HG03066 (cell line): ENCODE results near the gene BRCA1.
"Not testable (repeated sequence)": the region's sequence is repeated elsewhere in the genome, so short reads cannot be mapped to it uniquely, and the experiment has no call there.

Experiments used
- ATAC-seq: cut with Tn5 transposase; IDR thresholded peaks from one replicate; pipeline ENCODE4 v1.9.1; 2021; ENCODE audit warnings: low read depth; ENCODE audit not compliant: unreplicated experiment

The BRCA1 gene

GRCh38 chr17:43134774-43135453, 9.8 kb upstream of the BRCA1 start:
- ATAC-seq, result no peak

- not testable (repeated sequence) for ATAC-seq
These were observed 8.3 kb upstream of the BRCA1 start for GRCh38 chr17:43133439-43133838.

DNA sequence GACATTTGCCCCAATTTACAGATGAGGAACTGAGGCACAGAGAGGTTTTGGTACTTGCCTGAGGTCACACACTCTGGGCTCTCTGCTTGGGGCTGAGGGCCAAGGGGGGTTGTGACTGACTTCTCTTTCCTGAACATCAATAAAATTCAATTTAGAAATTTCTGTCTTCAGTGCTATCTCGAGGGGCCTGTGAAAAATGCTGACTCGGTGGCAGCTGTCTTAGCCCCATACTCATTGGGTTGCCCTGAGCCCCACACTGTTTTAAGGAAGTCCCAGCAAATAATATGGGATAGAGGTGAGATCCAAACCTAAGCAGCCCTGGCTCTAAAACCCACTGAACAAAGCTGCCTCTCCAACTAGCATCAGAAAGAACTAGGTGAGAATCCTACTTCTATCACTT, 7.0 kb upstream of the BRCA1 start:
- ATAC-seq, result no peak

- no peak for ATAC-seq
These were observed 4.5 kb upstream of the BRCA1 start for GRCh38 chr17:43129671-43130010.

- ATAC-seq, result not testable (repeated sequence)
These were observed 2.2 kb upstream of the BRCA1 start for GRCh38 chr17:43127333-43127876.

DNA sequence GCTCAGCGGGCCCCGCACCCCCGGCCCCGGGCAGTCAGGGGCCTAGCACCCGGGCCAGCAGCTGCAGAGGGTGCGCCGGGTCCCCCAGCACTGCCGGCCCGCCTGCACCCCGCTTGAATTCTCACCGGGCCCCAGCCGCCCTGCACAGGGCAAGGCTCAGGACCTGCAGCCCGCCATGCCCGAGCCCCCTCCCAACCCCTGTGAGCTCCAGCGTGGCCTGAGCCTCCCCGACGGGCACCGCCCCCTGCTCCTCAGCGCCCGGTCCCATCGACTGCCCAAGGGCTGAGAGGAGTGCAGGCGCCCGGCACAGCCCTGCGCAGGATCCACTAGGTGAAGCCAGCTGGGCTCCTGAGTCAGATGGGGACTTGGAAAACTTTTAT, 1.7 kb upstream of the BRCA1 start:
- ATAC-seq, result no peak

DNA sequence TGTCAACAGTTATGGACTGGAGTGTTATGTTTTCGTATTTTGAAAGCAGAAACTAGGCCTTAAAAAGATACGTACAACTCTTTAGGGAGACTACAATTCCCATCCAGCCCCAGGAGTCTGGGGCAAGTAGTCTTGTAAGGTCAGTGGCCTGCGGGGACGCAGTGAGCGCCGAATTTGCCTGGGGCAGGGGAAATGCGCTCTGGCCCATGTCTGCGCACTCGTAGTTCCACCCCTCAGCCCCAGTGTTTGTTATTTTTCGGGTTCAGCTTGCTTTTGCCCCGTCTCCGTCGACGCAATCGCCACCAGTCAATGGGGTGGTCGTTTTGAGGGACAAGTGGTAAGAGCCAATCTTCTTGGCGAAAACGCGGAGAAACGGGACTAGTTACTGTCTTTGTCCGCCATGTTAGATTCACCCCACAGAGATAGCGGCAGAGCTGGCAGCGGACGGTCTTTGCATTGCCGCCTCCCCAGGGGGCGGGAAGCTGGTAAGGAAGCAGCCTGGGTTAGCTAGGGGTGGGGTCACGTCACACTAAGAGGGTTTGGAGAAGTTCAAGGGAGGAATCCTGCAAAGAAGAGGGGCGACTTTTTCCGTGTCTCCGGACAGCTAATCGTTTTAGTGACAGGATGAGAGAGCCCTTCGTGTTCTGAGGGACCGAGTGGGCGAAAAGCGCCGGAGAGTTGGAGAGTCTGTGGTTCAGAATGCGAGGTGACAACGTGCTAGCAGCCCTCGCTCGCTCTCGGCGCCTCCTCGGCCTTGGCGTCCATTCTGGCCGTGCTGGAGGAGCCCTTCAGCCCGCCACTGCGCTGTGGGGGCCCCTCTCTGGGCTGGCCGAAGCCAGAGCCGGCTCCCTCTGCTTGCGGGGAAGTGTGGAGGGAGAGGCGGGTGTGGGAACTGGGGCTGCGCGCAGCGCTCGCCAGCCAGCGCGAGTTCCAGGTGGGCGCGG, 1.1 kb upstream of the BRCA1 start:
- ATAC-seq, result no peak

DNA sequence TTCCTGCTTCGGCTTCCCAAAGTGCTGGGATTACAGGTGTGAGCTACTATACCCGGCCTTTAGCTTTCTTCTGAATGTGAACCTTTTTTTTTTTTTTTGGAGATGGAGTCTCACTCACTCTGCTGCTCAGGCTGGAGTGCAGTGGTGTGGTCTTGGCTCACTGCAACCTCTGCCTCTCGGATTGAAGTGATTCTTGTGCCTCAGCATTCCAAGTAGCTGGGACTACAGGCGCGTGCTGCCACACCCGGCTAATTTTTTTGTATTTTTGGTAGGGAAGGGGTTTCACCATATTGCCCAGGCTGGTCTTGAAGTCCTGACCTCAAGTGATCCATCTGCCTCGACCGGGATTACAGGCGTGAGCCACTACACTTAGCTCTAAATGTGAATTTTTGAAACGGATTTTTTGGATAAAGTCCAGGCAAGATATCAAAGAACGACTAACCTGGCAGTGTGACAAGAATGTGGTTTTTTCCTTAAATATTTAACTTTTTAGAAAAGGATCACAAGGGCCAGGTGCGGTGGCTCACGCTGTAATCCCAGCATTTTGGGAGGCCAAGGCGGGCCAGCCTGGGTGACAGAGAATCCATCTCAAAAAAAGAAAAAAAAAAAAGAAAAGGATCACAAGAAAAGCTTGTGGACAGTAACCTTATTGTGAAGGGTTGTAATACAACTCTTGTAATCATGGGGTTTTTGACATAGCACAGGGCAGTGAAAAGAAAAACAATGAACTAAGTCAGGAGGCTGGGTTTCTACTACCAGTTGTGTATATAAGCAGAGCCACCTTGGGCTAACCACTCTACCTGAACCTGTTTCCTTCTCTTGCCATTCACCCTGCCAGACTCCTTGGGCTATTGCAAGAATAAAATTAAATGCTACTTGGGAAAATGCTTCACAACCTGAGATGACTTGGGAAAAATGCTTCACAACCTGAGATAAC, 6.2 kb downstream of the BRCA1 start:
- ATAC-seq, result no peak

- ATAC-seq, result no peak
These were observed 11.0 kb downstream of the BRCA1 start for GRCh38 chr17:43114151-43114552.

- no peak for ATAC-seq
These were observed 18.6 kb downstream of the BRCA1 start for GRCh38 chr17:43106552-43106951.

DNA sequence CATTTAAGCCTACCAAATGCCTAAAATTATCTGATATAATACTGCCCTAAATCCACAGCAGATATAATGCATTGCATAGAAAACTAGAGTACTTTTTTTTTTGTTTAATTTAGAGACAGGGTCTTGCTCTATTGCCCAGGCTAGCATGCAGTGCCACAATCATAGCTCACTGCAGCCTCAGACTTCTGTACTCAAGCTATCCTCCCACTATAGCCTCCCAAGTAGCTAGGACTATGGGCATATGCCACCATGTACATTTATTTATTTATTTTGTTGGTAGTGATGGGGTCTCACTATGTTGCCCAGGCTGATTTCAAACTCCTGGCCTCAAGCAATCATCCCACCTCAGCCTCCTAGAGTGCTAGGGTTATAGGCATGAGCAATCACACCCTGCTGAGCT, 20.0 kb downstream of the BRCA1 start:
- ATAC-seq, result no peak

- no peak for ATAC-seq
These were observed 20.5 kb downstream of the BRCA1 start for GRCh38 chr17:43104665-43105064.

- ATAC-seq, result not testable (repeated sequence)
These were observed 29.8 kb downstream of the BRCA1 start for GRCh38 chr17:43095364-43095763.

DNA sequence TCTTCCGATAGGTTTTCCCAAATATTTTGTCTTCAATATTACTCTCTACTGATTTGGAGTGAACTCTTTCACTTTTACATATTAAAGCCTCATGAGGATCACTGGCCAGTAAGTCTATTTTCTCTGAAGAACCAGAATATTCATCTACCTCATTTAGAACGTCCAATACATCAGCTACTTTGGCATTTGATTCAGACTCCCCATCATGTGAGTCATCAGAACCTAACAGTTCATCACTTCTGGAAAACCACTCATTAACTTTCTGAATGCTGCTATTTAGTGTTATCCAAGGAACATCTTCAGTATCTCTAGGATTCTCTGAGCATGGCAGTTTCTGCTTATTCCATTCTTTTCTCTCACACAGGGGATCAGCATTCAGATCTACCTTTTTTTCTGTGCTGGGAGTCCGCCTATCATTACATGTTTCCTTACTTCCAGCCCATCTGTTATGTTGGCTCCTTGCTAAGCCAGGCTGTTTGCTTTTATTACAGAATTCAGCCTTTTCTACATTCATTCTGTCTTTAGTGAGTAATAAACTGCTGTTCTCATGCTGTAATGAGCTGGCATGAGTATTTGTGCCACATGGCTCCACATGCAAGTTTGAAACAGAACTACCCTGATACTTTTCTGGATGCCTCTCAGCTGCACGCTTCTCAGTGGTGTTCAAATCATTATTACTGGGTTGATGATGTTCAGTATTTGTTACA, 30.9 kb downstream of the BRCA1 start:
- ATAC-seq, result no peak

GRCh38 chr17:43092901-43093300, 32.3 kb downstream of the BRCA1 start:
- no peak for ATAC-seq

DNA sequence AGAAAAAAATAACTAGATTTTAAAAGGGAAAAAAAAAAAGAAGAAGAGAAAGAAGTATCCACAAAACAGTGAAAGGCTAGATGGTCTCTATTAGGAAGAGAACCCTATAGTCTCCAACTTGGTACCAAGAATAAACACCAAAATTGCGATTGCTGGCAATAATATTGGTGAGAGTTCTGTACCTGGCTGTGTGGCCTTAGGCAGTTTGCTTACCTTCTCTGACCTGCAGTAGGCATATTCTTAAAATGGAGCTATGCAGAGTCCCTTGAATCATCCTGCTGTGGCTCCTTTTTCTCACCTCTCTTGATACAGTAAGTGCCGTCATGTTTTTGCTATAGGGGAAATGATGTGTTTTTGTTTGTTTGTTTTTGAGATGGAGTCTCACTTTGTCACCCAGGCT, 35.1 kb downstream of the BRCA1 start:
- no peak for ATAC-seq

DNA sequence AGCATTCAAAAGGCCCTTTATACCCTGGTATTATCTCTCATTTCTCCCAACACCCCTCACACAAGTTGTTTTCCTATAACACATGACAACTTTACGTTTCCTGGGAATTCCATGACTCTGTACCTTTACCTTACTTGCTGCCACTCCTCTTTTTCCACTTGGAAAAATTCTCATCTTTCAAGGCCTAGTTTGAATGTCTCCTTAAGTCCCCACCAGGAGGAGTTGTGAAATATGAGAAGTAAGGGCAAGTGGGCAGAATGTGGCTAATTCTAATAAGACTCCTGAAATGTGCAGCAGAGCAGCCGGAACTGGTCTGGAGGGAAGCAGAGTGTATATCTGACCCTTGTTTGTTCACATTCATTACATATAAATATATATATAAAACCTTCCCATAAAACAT, 39.7 kb downstream of the BRCA1 start:
- ATAC-seq, result no peak

- no peak for ATAC-seq
These were observed 45.4 kb downstream of the BRCA1 start for GRCh38 chr17:43079641-43080302.

DNA sequence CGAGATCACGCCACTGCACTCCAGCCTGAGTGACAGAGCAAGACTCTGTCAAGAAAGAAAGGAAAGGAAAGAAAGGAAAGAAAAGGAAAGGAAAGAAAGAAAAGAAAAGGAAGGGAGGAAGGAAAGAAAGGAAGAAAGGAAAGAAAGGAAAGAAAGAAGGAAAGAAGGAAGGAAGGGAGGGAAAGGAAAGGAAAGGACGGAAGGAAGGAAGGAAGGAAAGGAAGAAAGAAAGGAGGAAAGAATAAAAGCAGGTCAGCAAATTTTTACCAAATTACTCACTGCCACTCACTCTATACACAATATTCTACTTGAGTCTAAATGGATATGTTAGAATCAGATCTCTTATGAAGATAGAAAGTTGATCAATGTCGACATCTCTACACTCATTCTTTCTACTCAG, 50.3 kb downstream of the BRCA1 start:
- no peak for ATAC-seq

DNA sequence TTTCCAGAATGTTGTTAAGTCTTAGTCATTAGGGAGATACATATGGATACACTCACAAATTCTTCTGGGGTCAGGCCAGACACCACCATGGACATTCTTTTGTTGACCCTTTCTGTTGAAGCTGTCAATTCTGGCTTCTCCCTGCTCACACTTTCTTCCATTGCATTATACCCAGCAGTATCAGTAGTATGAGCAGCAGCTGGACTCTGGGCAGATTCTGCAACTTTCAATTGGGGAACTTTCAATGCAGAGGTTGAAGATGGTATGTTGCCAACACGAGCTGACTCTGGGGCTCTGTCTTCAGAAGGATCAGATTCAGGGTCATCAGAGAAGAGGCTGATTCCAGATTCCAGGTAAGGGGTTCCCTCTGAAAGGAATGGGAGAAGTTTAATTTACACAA, 54.3 kb downstream of the BRCA1 start:
- no peak for ATAC-seq
